HG02973 (cell line): ENCODE results near the gene MRPS10.
"Not testable (repeated sequence)": the region's sequence is repeated elsewhere in the genome, so short reads cannot be mapped to it uniquely, and the experiment has no call there.

Experiments used
- ATAC-seq: cut with Tn5 transposase; IDR thresholded peaks from one replicate; pipeline ENCODE4 v1.9.1; 2021; ENCODE audit warnings: moderate library complexity; ENCODE audit not compliant: unreplicated experiment

Gene MRPS10

DNA sequence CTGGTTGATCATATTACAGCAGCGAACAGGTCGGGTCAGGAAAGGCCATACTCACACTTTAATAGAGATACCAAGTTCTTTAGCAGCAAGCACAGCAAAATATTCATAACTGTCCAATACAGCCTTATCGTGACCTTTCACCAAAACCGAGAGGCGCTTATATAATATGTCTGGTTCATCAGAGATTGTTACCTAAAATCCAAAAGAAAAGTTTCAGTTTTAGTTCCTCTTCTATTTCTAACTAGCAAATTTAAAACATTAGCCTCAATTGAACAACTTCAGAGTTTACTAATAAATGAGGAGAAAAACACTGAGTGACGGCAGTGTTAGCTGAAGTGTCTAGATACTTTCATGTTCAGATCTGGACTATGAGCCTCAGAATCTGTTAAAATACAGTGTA is 5.9 kb downstream of the MRPS10 start:
- no peak for ATAC-seq

DNA sequence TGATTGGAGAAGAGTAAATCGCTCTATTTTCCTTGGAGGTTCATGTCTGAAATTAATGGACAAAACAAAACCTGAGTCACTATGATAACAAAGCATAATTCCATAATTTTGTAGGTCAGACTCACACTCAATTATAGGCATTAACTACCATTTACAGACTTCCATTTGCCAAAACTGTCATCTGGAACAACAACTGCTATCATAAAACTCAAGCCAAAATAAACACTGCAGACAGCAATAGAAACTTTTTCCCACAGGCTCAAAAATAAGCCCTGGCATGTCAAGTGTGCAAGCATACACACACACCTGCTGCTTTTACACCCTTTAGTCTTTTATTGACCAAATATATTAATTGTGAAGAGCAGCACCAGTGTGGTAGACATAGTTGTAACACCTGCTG is 7.1 kb downstream of the MRPS10 start:
- no peak for ATAC-seq

DNA sequence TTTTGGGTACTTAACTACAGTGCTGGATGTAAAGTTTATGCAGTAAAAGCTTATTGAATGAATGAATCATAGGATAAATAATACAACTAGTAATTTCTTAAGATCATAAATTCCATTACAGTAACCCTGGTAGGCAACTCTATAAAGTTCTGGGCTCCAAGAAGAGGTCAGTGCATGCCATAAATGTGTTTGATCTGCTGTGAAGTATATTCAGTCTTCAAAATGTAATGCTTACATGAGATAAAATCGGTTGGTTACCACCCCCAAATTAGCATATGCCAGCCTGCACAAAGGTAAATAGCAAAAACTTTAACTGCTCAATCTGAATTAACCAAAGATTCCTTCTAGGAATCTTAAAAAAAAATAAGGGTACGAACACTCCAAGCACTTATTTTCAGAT is 10.1 kb downstream of the MRPS10 start:
- ATAC-seq = not testable (repeated sequence)

DNA sequence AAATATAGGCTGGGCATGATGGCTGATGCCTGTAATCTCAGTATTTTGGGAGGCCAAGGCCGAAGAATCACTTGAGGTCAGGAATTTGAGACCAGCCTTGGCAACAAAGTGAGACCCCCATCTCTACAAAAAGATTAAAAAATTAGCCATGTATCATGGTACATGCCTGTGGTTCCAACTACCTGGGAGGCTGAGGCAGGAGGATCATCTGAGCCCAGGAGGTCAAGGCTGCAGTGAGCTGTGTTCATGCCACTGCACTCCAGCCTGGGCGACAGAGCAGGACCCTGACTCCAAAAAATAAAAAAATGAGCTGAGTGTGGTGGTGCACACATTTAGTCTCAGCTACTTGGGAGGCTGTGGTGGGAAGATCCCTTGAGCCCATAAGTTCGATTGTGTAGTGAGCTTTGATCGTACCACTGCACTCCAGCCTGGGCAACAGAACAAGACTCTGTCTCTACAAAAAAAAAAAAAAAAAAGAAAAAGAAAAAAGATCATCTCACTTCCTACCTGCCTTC is 12.8 kb downstream of the MRPS10 start:
- ATAC-seq = no peak

DNA sequence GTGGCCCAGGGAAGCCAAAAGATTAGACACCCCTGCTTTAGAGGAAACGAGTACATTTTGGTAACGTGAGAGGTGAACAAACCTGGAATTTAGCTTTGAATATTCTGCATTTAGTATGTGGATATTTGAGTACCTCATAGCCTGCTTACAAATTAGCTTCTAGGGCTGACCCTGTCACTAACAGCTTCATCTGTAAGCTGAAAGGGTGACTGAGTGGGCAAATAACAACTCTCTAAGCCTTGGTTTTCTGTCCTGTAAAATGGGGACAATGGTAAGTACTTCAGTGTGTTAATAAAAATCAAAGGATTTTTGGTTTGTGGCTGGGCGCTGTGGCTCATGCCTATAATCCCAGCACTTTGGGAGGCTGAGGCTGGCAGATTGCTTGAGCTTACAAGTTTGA is 14.5 kb downstream of the MRPS10 start:
- no peak for ATAC-seq

DNA sequence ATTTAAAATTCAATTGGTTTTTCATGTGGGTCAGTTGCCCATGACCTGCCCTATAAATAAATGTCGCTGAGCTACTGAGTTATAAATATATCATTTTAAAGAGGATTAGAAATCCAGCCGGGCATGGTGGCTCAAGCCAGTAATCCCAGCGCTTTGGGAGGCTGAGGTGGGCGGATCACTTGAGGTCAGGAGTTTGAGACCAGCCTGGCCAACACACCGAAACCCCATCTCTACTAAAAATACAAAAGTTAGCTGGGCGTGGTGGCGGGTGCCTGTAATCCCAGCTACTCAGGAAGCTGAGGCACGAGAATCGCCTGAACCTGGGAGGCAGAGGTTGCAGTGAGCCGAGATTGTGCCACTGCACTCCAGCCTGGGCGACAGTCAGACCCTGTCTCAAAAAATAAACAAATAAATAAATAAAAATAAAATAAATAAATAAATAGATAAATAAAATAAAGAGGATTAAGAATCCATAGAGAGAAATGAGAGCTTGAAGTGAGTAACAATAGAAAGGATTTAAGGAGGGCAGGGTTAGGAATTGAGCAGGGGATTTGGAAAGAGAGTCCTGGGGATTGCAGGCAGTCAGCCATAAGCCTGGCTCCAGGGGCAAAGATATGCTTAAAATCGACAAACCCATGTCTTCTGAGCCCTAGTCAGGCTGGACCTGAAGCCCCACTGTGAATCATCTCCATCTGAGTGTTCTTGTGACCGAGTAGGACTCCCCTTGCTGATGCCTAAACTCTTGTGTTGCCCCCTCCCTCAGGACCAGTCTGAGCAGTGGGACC is 15.3 kb downstream of the MRPS10 start:
- not testable (repeated sequence) for ATAC-seq

DNA sequence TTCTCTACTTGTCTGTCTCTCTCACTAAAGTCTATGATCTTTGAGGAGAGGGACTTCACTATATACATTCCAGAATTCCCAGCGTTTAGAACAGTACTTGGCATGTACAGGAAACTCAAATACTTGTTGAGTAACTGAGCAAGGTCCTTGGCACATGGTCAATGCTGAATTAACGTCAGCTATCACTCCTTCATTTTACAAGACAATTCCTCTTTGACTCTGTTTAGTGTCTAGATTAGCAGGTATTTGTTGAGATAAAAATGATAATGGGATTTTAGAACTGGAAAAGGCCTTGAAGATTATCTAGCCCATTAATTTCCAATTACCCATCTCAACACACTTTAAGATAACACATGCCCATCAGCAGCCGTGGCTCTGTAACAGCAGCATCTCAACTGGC is 16.3 kb downstream of the MRPS10 start:
- no peak for ATAC-seq

DNA sequence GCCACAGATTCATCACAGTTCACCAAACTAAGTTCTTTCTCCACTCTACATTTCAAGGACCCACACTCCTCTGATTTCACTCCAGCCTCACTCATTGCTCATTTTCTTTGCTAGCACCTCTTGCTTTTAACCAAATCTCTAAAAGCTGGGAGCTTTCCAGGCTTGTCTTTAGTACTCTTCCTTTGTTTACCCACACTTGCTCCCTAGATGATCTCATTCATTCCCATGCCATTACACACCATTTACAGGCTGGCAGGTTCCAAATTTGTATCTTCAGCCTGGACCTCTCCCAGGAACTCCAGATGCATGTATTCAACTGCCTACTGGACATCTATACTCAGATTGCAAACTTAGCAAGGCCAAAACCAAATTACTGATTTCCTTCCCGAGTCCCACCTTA is 17.6 kb downstream of the MRPS10 start:
- no peak for ATAC-seq

DNA sequence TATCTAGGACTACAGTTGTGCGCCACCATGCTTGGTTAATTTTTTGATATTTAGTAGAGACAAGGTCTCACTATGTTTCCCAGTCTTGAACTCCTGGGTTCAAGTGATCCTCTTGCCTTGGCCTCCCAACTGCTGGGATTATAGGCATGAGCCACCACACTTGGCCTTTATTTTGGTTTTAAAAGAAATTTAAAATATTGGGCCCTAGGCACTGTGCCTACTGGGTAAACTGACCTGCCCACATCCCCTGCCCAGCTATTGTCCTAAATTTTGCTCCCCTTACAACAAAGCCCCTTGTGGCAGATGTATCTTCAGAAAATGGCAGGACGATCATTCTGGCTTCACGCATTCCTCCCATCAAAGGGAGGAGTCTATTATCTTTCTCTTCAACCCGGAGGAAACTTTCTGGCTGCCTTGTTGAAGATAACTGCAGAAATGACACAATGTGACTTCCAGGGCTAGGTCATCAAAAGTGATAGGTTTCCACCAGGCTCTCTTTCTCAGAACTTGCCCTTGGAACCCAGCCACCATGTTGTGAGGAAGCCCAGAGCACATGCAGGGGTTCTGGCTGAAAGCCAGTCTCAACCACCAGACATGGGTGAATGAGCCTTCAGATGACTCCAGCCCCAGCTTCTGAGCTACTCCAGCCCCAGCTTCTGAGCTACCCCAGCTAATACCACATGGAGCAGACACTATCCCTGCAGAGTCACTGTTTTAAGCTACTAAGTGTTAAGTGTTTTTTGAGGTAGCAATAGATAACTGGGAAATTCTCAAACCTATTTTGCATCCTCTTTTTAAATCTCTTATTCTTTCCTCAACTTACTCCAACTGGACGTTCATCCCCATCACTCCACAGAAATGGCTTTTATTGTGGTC is 18.3 kb downstream of the MRPS10 start:
- no peak for ATAC-seq

DNA sequence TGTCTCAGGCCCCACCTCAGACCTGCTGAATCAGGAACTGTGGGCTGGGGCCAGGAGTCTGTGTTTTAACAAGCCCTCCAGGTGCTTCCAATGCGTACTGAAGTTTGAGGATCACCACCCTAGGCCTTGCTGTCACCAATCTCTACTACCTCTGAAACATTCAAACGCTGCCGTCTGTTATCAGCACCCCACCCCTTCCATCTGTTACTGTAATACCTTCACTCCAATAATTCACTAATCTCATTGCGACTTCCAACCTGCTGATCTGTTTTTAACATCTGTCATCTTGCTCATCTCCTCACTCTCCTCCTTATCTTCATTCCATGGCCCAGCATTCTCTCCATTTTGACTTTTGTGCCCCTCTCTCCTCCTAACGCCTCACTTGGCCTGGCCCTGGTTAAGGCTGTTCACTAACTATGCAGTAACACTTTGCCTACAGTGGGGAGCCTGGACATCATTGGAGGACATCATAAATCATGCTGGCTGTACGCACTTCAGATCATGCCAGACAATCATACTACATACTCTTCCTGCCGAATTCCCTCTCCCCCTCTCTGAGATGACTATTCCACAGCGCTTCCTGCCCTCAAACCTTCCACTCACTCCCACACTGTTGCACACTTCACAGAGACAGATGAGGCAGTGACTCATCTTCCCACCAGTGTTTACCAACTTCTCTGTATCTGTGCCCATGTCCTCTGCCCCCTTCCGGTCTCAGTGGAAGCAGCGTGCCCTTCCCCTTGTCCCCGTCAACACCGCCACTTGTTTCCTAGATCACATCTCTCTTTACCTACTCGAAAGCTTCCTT is 19.9 kb downstream of the MRPS10 start:
- ATAC-seq = no peak

DNA sequence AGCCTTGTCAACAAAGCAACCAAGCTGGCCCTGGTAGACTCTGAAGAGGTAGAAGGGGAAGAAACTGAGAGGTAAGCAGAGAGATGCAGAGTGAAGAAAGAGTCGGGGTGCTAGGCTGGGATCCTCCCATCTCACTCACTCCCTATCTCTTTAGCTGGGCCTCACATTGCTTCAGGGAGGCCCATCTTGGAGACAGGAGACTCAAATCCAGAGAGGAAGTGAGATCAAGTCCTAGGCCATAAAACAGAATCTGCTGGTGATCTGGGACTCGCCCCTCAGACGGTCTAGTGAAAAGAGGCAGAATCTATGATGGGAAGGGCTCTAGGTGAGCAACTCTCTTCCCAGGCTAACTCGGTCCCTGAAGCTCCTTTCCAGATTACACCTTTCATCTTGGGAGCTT is 22.2 kb downstream of the MRPS10 start:
- ATAC-seq = no peak

DNA sequence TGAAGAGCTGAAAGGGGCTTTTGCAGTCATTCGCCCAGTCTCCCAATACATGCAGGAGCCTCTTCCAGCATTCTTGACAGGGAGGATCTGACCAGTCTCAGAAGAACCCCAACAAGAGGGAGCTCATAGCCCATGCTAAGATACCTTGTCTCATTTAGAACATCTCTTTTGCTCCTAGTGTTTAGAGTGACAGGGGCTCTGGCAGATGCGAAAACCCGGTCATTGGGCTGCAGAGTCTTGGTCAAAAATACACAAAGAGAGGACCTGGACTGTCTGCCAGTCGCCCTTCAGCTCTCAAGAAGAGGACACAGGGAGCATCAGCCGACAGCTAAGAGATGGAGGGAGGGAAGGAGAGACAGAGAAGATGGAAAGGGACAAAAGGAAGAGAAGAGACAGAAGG is 23.6 kb downstream of the MRPS10 start:
- ATAC-seq = no peak

DNA sequence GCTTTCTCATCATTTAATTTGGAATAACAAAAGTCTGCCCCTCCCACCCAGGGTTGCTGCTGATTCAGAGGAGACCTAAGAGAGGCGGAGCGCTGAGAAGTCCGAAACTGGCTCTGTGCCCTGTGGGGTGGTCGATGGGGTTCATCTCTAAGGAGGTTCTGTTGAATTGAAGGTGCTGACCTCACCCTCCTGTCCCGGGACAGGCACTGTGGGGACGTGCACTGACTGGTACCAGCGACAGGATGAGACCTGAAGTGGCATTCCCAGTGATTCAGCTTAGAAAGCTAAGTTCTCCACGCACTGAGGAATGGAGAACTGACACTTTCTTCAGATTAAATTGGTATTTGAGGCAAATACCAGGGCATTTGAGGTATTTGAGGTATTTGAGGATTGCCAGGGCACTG is 24.2 kb downstream of the MRPS10 start:
- ATAC-seq = no peak

DNA sequence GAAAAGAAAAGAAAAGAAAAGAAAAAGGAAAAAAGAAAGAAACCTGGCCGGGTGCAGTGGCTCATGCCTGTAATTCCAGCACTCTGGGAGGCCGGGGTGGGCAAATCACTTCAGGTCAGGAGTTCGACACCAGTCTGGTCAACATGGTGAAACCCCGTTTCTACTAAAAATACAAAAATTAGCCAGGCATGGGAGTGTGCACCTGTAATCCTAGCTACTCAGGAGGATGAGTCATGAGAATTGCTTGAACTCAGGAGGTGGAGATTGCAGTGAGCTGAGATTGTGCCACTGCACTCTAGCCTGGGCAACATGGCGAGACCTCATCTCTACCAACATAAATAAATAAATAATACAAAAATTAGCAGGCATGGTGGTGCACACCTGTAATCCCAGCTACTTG is 25.3 kb downstream of the MRPS10 start:
- not testable (repeated sequence) for ATAC-seq

DNA sequence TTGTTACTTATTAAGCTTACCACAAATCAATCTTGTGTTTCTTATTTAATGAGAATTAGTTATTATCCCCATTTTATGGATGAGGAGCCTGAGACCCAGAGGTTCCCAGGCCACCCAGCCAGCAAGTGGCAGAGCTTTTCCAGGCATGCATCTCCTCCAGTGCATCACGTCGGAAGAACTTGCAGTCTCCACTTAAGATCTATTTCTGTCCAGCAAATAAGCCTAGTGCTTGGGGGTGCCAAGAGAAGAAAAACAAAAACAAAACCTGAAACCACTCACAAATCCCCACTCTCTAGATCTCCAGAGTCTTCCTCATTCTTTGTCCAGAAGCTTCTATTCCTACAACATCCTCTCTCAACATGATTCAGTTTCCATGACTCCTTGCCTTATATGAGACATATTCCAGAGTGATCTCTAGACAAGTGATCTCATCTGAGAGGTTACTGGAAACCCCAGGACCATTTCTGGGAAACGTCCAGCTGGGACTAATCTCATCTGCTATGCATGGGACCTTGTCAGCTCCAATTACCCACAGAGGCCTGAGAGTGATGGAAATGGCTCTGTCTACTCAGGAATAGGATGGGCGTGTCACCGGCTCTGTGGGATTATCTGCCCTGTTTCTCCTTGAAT is 27.0 kb downstream of the MRPS10 start:
- no peak for ATAC-seq

DNA sequence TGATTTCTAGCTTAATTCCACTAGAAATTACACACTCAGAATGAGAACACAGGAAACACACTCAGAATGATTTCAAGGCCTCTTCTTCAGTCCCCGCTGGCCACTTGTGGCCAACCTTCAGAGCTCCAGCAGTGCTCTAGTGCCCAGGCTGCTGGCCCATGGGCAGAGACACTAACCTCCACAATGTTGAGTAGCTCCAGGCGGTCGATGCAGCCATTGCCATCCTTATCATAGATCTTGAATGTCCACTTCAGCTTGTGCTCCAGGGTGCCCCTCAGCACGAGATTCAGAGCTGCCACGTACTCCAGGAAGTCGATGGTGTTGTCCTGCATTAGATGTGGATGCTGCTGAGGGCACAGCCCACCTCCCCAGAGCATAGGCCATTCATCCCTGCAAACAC is 29.3 kb downstream of the MRPS10 start:
- no peak for ATAC-seq

DNA sequence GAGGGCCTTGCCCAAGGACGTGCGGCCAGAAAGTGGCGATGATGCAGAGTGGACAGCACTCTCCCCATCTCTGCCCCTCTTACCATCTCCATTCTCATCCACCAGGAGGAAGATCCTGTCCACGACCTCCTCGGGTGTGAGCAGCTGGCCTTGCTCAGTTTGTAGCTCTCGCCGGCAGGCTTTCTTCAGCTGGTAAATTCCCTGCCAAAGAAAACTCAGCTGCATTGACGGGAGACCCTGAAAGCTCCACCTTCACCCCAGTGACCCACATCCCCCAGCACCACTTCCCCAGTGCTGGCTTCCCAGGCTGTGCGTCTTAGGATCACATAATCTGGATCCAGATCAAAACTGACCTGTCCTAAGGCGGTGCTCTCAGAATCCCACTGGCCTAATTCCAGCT is 32.1 kb downstream of the MRPS10 start:
- ATAC-seq = no peak

DNA sequence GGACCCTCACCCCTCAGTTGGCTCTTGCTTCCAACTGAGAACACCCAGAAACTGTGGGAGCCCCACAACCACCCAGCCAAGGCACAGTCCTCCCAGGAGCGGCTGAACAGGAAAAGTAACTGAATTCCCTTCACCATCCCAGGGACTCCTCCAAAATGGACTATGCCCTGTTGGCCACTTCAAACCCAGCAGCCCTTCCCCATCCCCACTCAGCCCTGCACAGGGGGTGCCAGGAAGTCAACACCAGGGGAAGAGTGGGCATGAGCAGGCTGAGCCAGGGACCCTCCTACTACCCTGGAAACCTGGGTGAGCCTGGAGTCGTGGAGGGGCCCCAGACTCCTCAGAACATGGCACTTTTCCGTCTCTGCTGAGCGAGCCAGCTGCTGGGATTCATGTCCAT is 33.2 kb downstream of the MRPS10 start:
- no peak for ATAC-seq

DNA sequence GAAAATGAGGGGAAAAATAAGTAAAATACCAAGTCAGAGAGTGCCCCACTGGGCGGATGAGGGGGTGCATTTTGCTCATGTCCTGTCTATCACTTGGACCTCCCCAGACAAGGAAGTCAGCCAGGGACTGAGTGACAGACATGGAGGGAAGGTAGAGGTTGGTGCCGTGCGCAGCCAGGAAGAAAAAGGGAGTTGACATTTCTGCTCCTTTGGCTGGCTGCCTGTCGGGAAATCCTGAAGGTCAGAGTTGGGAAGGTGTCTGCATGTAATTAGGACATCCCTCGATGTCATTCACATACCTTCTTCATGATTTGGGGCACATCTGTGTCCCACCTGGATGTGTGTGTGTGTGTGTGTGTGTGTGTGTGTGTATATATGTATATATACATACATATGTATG is 35.6 kb downstream of the MRPS10 start:
- no peak for ATAC-seq

DNA sequence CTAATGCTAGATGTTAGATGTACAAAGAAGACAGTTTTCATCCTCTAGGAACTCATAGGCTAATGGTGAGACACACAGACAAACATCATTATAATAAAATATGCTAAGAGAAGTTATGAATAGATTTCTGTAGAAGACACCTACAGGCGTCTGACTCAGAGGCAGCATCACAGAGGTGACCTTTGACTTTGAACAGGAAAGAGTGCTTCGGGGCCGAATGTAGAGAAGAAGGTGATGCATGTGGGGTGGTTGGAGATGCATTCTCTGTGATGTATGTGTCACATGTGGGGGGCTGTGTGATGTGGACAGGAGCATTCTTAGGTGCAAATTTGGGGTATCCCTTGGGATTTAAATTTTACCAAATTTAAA is 37.7 kb downstream of the MRPS10 start:
- no peak for ATAC-seq
